ENCODE data around the gene FKBP2. TPM values are rescaled to one million over a fixed set of nuclear protein-coding genes. Genes with fewer than 3 reads are reported as not detected.

FKBP2 gene
- total and polyA plus RNA-seq, 3 experiments from 2014 or later, result 27.9 to 124 (median 28.4) TPM

DNA sequence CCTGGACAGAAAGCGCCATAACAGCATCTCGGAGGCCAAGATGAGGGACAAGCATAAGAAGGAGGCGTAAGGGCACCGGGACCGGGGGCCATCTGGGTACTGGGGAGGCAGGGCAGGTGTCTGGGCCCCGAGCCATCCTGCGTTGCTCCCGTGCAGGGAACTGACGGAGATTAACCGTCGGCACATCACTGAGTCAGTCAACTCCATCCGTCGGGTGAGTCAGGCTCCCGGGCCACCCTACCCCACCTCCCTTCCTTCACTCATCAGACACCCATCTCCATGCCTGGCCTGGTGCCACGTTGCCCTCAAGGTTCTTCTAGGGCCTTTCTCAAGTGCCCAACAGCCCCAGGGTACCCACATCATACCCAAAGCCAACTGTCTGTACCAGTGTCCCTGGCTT lies 25.4 kb downstream of the FKBP2 start:
- DNase-seq, result no peak
- no peaks in the 10 kb centered on the region for H3K9me3 Mint-ChIP-seq
- Histone ChIP-seq H3K4me1 (ENCODE audit: insufficient read depth, low read length) (peaks cover 12% of the 10 kb centered on the region), H3K36me3 (ENCODE audit: insufficient read depth, low read length) (no peaks in the 10 kb centered on the region), H3K9me3 (ENCODE audit: low read length) (no peaks in the 10 kb centered on the region), H3K27me3 (ENCODE audit: insufficient read depth, low read length, poor library complexity, severe bottlenecking) (no peaks in the 10 kb centered on the region), H3K4me3 (ENCODE audit: low read length) (no peak overlapping the region), H3K27ac (ENCODE audit: low read depth, low read length) (no peak overlapping the region)
- ChIA-PET POLR2A (no interaction called here), CTCF (no interaction called here)
- H3K4me1 Mint-ChIP-seq, result peaks cover 15 to 23% (median 16%) of the 10 kb centered on the region in 3 donors
- peak overlapping the region in 2 of 8 donors; percentile 17 to 26 for H3K27ac Mint-ChIP-seq
- H3K36me3 Mint-ChIP-seq, result peaks cover 0 to 25% (median 2%) of the 10 kb centered on the region in 3 donors
- H3K27me3 Mint-ChIP-seq, result peaks cover 0 to 3% of the 10 kb centered on the region in 2 donors
- peak overlapping the region in 2 of 7 donors; percentile 32 to 49 for H3K4me3 Mint-ChIP-seq

DNA sequence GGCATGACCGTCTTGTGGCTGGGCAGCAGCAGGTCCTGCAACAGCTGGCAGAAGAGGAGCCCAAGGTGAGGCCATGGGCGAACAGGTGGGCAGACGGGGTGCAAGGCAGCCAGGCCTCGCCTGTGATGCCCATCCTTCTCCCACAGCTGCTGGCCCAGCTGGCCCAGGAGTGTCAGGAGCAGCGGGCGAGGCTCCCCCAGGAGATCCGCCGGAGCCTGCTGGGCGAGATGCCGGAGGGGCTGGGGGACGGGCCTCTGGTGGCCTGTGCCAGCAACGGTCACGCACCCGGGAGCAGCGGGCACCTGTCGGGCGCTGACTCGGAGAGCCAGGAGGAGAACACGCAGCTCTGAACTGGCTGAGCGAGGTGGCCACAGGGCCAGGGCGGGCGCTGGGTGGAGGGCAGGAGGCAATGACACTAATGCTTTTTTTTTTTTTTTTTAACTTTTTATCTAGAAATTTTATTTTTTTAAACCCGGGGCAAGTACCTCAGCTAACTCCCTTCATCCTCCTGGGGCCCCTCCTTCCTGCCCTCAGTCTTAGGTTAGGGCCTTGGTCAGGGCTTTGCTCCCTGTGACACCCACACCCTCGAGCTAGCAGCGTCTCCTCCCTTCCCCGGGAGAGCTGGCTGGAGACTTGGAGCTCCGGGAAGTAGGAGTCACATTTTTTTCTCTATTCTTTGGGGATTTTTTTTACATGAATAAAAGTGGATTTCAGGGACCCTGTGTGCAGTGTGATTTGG lies 26.5 kb downstream of the FKBP2 start:
- H3K27me3 Mint-ChIP-seq, result peaks cover 0 to 3% of the 10 kb centered on the region in 2 donors
- H3K4me1 Mint-ChIP-seq, result peaks cover 19 to 28% (median 20%) of the 10 kb centered on the region in 3 donors
- H3K27ac ChIP-seq (ENCODE audit: low read depth, low read length), result no peak overlapping the region
- H3K4me3 ChIP-seq (ENCODE audit: low read length), result no peak overlapping the region
- peak overlapping the region in 4 of 7 donors; percentile 52 to 99 (median 94) for H3K4me3 Mint-ChIP-seq
- H3K27ac Mint-ChIP-seq, result peak overlapping the region in 6 of 8 donors; percentile 66 to 99 (median 93)
- H3K4me1 ChIP-seq (ENCODE audit: insufficient read depth, low read length), result peaks cover 21% of the 10 kb centered on the region
- no peaks in the 10 kb centered on the region for H3K36me3 ChIP-seq (ENCODE audit: insufficient read depth, low read length)
- DNase-seq, result no peak
- H3K27me3 ChIP-seq (ENCODE audit: insufficient read depth, low read length, poor library complexity, severe bottlenecking), result no peaks in the 10 kb centered on the region
- H3K9me3 ChIP-seq (ENCODE audit: low read length), result no peaks in the 10 kb centered on the region
- ChIA-PET POLR2A (interaction anchor here (0.6 to 5.0 kb wide), 3 partner anchors 13 to 44 kb away, joined by 3 to 44 read pairs (median 6); partner anchors contain the start of gene PPP1R14B), CTCF (interaction anchor here (1.0 to 7.1 kb wide), 4 partner anchors 21 to 61 kb away, joined by 3 to 124 read pairs (median 69); partner anchors contain the start of genes ESRRA, FERMT3, FKBP2 and PLCB3)
- no peaks in the 10 kb centered on the region for H3K9me3 Mint-ChIP-seq
- peaks cover 0 to 21% (median 0%) of the 10 kb centered on the region in 3 donors for H3K36me3 Mint-ChIP-seq

DNA sequence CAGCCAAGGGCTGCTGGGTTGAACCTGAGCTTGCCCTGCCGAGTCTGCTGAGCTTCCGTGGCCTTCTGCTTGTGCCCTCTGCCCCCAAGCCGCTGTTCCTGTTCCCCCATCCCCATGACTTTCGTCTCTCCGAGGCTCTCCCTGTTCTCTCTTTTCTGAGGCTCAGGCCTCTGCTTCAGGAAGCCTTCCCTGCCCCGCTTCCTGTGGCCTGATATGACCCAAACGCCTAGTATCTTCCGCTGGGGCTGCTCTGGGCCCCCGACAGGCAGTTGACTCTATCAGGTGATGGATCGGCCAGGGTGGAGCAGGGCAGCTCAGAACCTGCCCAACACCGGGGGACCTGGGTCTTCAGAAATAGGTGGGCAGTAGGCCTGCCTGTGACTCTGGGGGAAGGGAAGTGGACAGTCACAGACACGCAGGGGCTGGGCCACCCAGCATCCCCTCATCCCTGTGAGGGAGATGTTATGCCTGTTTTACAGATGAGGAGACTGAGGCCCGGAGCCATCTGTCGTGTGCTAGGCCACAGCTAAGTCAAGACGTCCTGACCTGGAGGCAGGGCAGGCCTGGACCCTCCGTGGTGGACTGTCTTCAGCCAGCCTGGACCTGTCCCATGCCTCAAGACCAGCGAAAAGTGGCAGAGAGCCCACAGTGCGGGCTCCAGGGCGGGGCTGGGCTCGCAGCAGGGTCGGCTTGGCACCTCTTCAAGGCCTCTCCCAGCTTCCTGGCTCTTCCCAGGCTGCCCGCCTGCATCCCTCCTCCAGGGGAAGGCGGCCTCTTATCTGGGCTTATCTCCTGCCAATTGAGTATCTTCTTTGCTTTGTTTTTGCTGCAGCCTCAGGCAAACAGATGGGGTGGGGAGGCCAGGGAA lies 27.4 kb downstream of the FKBP2 start:
- CTCF ChIA-PET, result interaction anchor here (1.0 to 7.1 kb wide), 6 partner anchors 10 to 63 kb away, joined by 3 to 124 read pairs (median 28); partner anchors contain the start of genes ESRRA, FERMT3, FKBP2 and PLCB3
- DNase-seq, result no peak
- H3K36me3 Mint-ChIP-seq, result peaks cover 0 to 17% (median 0%) of the 10 kb centered on the region in 3 donors
- peak overlapping the region; percentile 96 for H3K4me3 ChIP-seq (ENCODE audit: low read length)
- POLR2A ChIA-PET, result interaction anchor here (0.6 to 5.0 kb wide), 13 partner anchors 14 to 1655 kb away, joined by 3 to 68 read pairs (median 6); partner anchors contain the start of genes BAD, EML3, ESRRA and FERMT3
- peaks cover 22% of the 10 kb centered on the region for H3K4me1 ChIP-seq (ENCODE audit: insufficient read depth, low read length)
- H3K9me3 ChIP-seq (ENCODE audit: low read length), result no peaks in the 10 kb centered on the region
- H3K27ac ChIP-seq (ENCODE audit: low read depth, low read length), result peak overlapping the region; percentile 86
- no peaks in the 10 kb centered on the region for H3K9me3 Mint-ChIP-seq
- H3K4me3 Mint-ChIP-seq, result peak overlapping the region; percentile 93 to 99 (median 98)
- no peaks in the 10 kb centered on the region for H3K36me3 ChIP-seq (ENCODE audit: insufficient read depth, low read length)
- peak overlapping the region; percentile 96 to 99 (median 97) for H3K27ac Mint-ChIP-seq
- H3K27me3 ChIP-seq (ENCODE audit: insufficient read depth, low read length, poor library complexity, severe bottlenecking), result no peaks in the 10 kb centered on the region
- peaks cover 19 to 28% (median 20%) of the 10 kb centered on the region in 3 donors for H3K4me1 Mint-ChIP-seq
- peaks cover 0 to 3% of the 10 kb centered on the region in 2 donors for H3K27me3 Mint-ChIP-seq

DNA sequence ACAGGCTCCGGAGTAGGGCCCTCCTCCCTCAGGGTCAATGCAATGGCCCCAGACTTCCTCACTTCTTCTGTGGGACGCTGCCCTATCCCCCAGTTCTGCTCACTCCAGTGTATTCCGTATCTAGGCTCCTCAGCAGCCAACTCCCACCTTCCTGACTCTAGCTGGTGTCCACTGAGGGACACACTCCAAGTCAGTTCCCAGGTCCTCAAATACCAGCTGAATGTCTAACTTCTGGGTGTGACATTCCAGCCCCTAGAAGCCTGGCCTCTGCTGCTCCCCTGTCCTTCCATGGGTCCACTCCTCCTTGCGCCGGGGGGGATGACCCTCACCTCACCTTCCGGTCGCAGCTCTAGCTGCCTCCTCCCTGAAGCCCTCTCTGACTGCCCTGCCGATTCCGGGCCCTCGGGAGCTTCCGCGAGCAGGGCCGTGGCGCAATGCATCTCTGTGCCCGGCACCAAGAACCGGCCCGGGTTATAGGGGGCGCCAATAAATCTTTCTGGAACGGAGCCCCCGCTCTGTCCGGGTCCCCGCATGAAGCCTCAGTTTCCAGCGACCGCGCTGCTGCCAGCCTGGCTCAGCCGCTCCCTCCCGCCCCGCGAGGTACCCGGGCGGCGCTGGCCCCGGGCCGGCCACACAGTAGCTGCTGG lies 28.1 kb downstream of the FKBP2 start:
- peaks cover 0 to 3% of the 10 kb centered on the region in 2 donors for H3K27me3 Mint-ChIP-seq
- H3K36me3 Mint-ChIP-seq, result peaks cover 0 to 17% (median 0%) of the 10 kb centered on the region in 3 donors
- CTCF ChIA-PET, result interaction anchor here (1.0 to 7.1 kb wide), 5 partner anchors 11 to 63 kb away, joined by 3 to 124 read pairs (median 54); partner anchors contain the start of genes ESRRA, FERMT3, FKBP2 and PLCB3
- H3K9me3 Mint-ChIP-seq, result no peaks in the 10 kb centered on the region
- Histone ChIP-seq H3K4me3 (ENCODE audit: low read length) (peak overlapping the region; percentile 96), H3K27ac (ENCODE audit: low read depth, low read length) (peak overlapping the region; percentile 86), H3K4me1 (ENCODE audit: insufficient read depth, low read length) (peaks cover 22% of the 10 kb centered on the region), H3K9me3 (ENCODE audit: low read length) (no peaks in the 10 kb centered on the region), H3K36me3 (ENCODE audit: insufficient read depth, low read length) (no peaks in the 10 kb centered on the region), H3K27me3 (ENCODE audit: insufficient read depth, low read length, poor library complexity, severe bottlenecking) (no peaks in the 10 kb centered on the region)
- peak in 4 of 5 donors; percentile 23 to 72 (median 30) for DNase-seq
- peak overlapping the region; percentile 93 to 99 (median 98) for H3K4me3 Mint-ChIP-seq
- H3K27ac Mint-ChIP-seq, result peak overlapping the region; percentile 96 to 99 (median 97)
- POLR2A ChIA-PET, result interaction anchor here (0.6 to 5.0 kb wide), 13 partner anchors 15 to 1656 kb away, joined by 3 to 68 read pairs (median 6); partner anchors contain the start of genes BAD, EML3, ESRRA and FERMT3
- peaks cover 19 to 28% (median 20%) of the 10 kb centered on the region in 3 donors for H3K4me1 Mint-ChIP-seq

DNA sequence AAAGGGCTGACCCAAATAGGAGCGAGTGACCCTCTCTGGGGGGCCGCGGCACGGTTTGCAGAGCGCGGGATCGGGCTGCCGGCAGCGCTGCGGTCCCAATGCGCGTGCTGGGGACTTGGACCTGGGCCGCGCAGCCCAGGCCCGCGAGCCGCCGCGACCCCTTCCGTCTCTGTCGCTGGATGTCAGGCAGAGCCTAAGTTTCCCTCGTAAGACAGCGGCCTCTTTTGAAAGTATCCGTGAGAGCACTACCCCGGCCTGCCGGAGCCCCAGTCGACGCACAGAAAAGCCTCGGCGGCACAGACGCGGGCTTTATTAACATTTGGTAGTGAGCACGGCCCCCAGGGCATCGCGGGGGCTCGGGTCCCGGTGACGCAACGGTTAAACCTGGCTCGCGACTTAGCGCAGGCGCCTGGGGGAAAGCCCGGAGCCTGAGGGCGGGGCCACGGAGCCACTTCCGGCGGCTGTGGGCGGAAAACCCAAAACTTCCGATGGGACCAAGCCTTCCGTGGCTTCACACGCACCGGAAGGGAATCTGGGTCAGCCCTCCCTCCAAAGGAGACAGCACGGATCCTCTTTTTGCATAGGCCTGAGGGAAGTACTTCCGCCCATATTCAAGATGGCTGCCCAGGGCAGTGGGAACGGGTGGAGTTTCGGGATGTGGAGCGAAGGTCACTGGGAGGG lies 28.8 kb downstream of the FKBP2 start:
- POLR2A ChIA-PET, result interaction anchor here (0.6 to 5.0 kb wide), 14 partner anchors 15 to 84 kb away, joined by 3 to 68 read pairs (median 8); partner anchors contain the start of genes BAD, ESRRA, FERMT3 and FKBP2
- peaks cover 0 to 17% (median 0%) of the 10 kb centered on the region in 3 donors for H3K36me3 Mint-ChIP-seq

DNA sequence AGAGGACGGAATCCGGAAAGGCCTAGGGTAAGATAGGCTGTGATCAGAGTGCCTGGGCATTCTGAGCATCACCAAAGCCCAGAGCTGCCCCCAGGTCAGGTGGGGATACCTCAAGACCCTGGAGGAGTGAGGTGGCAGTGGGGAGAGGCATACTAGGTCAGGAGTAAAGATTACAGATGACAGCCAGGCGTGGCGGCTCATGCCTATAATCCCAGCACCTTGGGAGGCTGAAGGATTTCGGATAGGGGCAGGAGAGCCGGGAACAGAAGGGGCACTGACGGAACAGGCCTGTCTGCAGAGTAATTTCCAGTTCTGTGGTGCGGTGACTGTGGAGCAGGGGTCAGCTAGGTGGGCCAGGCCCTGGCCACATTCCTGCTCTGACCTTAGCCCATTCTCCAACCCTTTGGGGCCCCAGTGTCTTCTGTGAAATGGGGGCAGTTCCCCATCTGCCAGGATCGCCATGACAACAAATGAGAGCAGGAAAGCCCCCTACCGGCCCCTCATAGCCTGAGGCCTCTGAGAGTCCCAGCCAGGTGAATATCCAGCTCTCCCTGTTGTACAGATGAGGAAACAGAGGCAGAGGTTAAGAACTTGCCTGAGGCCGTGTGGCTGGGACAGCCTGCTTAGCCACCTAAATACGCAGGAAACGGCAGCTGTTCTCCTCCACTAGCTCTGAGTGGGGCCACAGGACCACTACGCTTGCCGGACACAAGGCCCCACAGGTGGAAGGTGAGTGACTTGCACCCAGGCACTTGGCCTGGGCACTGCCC lies 34.3 kb downstream of the FKBP2 start:
- H3K4me3 ChIP-seq (ENCODE audit: low read length), result no peak overlapping the region
- Mint-ChIP-seq H3K36me3 (peaks cover 0 to 22% (median 5%) of the 10 kb centered on the region in 3 donors), H3K4me3 (no peak overlapping the region), H3K27me3 (peaks cover 0 to 3% of the 10 kb centered on the region in 2 donors), H3K9me3 (no peaks in the 10 kb centered on the region), H3K27ac (peak overlapping the region in 2 of 8 donors; percentile 33 to 36), H3K4me1 (peaks cover 8 to 10% (median 9%) of the 10 kb centered on the region in 3 donors)
- no peak for DNase-seq
- POLR2A ChIA-PET, result no interaction called here
- peaks cover 11% of the 10 kb centered on the region for H3K4me1 ChIP-seq (ENCODE audit: insufficient read depth, low read length)
- CTCF ChIA-PET, result interaction anchor here (2.0 to 2.8 kb wide), 2 partner anchors 9 to 71 kb away, joined by 5 to 8 read pairs; partner anchors contain the start of gene BAD
- no peaks in the 10 kb centered on the region for H3K36me3 ChIP-seq (ENCODE audit: insufficient read depth, low read length)
- no peaks in the 10 kb centered on the region for H3K27me3 ChIP-seq (ENCODE audit: insufficient read depth, low read length, poor library complexity, severe bottlenecking)
- H3K9me3 ChIP-seq (ENCODE audit: low read length), result no peaks in the 10 kb centered on the region
- no peak overlapping the region for H3K27ac ChIP-seq (ENCODE audit: low read depth, low read length)

More for the DNA sequence above, 28.8 kb downstream of the FKBP2 start:
- Histone ChIP-seq H3K4me3 (ENCODE audit: low read length) (peak overlapping the region; percentile 96), H3K4me1 (ENCODE audit: insufficient read depth, low read length) (peaks cover 22% of the 10 kb centered on the region), H3K36me3 (ENCODE audit: insufficient read depth, low read length) (no peaks in the 10 kb centered on the region), H3K27me3 (ENCODE audit: insufficient read depth, low read length, poor library complexity, severe bottlenecking) (no peaks in the 10 kb centered on the region), H3K27ac (ENCODE audit: low read depth, low read length) (peak overlapping the region; percentile 86), H3K9me3 (ENCODE audit: low read length) (no peaks in the 10 kb centered on the region)
- H3K9me3 Mint-ChIP-seq, result no peaks in the 10 kb centered on the region
- peaks cover 19 to 28% (median 20%) of the 10 kb centered on the region in 3 donors for H3K4me1 Mint-ChIP-seq
- DNase-seq, result peak; percentile 95 to 98 (median 98)
- peak overlapping the region; percentile 93 to 99 (median 98) for H3K4me3 Mint-ChIP-seq
- CTCF ChIA-PET, result interaction anchor here (0.9 to 7.1 kb wide), 7 partner anchors 11 to 64 kb away, joined by 3 to 124 read pairs (median 13); partner anchors contain the start of genes BAD, ESRRA, FERMT3 and FKBP2
- peak overlapping the region; percentile 96 to 99 (median 98) for H3K27ac Mint-ChIP-seq
- H3K27me3 Mint-ChIP-seq, result peaks cover 0 to 3% of the 10 kb centered on the region in 2 donors
